HepG2 (cell line): Measurements from ENCODE around the gene ZSWIM5. TPM values are rescaled to one million over a fixed set of nuclear protein-coding genes. Genes with fewer than 3 reads are reported as not detected.

Source experiments
- AGO2 ChIP-seq: fragments of 200-400 bp; formaldehyde crosslinking; optimal IDR thresholded peaks from 2 replicates; pipeline ENCODE3; 2017; ENCODE audit warnings: mild to moderate bottlenecking, low read depth, low read length, moderate library complexity
- AHDC1 ChIP-seq: sonication (generic); formaldehyde crosslinking; IDR thresholded peaks from 2 replicates; pipeline ENCODE4 v1.5.1; 2020; ENCODE audit warnings: mild to moderate bottlenecking, missing genetic modification reagents, borderline replicate concordance
- BORCS8-MEF2B ChIP-seq: sonication (generic); formaldehyde crosslinking; IDR thresholded peaks from 2 replicates; pipeline ENCODE4 v1.8.0; 2022; ENCODE audit warnings: mild to moderate bottlenecking, missing genetic modification reagents
- DNMT3B ChIP-seq: conservative IDR thresholded peaks from 2 replicates; pipeline ENCODE4 v1.6.1; 2016; ENCODE audit warnings: missing biosample characterization, control low read depth
- IKZF4 ChIP-seq: sonication (generic); formaldehyde crosslinking; IDR thresholded peaks from 2 replicates; pipeline ENCODE4 v1.5.1; 2020; ENCODE audit warnings: borderline replicate concordance, mild to moderate bottlenecking, low read depth, missing genetic modification reagents; ENCODE audit errors: not compliant biosample characterization
- JUND ChIP-seq: sonication (generic); formaldehyde crosslinking; IDR thresholded peaks from 2 replicates; pipeline ENCODE4 v1.8.0; 2022; ENCODE audit warnings: mild to moderate bottlenecking, missing genetic modification reagents
- KAT7 ChIP-seq: IDR thresholded peaks from 2 replicates; pipeline ENCODE4 v1.6.1; 2018; ENCODE audit warnings: borderline replicate concordance, missing compliant biosample characterization
- KDM3A ChIP-seq: IDR thresholded peaks from 2 replicates; pipeline ENCODE4 v1.6.1; 2018; ENCODE audit warnings: low read depth, missing compliant biosample characterization
- KMT2A ChIP-seq: sonication (generic); formaldehyde crosslinking; IDR thresholded peaks from 2 replicates; pipeline ENCODE4 v1.4.0; 2020; ENCODE audit warnings: missing genetic modification reagents
- NR2F2 ChIP-seq: IDR thresholded peaks from 2 replicates; pipeline ENCODE4 v1.6.1; 2012; ENCODE audit warnings: low read depth, inconsistent platforms, borderline replicate concordance
- PCBP2 ChIP-seq: fragments of 200-400 bp; formaldehyde crosslinking; optimal IDR thresholded peaks from 2 replicates; pipeline ENCODE3; 2018; ENCODE audit warnings: low read length, low read depth; ENCODE audit not compliant: poor library complexity, severe bottlenecking
- PPARG ChIP-seq: conservative IDR thresholded peaks from 2 replicates; pipeline ENCODE4 v1.6.1; 2016; ENCODE audit warnings: missing biosample characterization, missing genetic modification reagents
- SAP130 ChIP-seq: IDR thresholded peaks from 2 replicates; pipeline ENCODE4 v1.6.1; 2016; ENCODE audit warnings: low read depth
- SOX13 ChIP-seq, 3 experiments: fragments of 450-650 bp in 1 of 3; sonication (generic) in 1 of 3; formaldehyde crosslinking in 1 of 3; IDR thresholded peaks in 2 of 3; conservative IDR thresholded peaks in 1 of 3; 2 replicates each; pipeline versions ENCODE4 v1.5.0 to v1.6.1; 2016 to 2020; ENCODE audit warnings: antibody characterized with exemption in 1 of 3, mild to moderate bottlenecking in 1 of 3, missing compliant biosample characterization in 1 of 3, missing genetic modification reagents in 1 of 3, moderate library complexity in 1 of 3
- SP2 ChIP-seq: sonication (generic); formaldehyde crosslinking; IDR thresholded peaks from 2 replicates; pipeline ENCODE4 v1.5.1; 2020; ENCODE audit warnings: mild to moderate bottlenecking, missing genetic modification reagents
- TOE1 ChIP-seq: sonication (generic); formaldehyde crosslinking; IDR thresholded peaks from 2 replicates; pipeline ENCODE4 v1.4.0; 2020; ENCODE audit warnings: mild to moderate bottlenecking, missing genetic modification reagents
- ZNF430 ChIP-seq: sonication (generic); formaldehyde crosslinking; IDR thresholded peaks from 2 replicates; pipeline ENCODE4 v1.9.0; 2021; ENCODE audit warnings: mild to moderate bottlenecking, missing genetic modification reagents
- ZNF564 ChIP-seq: sonication (generic); formaldehyde crosslinking; IDR thresholded peaks from 2 replicates; pipeline ENCODE4 v1.8.1; 2023; ENCODE audit warnings: mild to moderate bottlenecking, missing genetic modification reagents
- ZNF782 ChIP-seq: sonication (generic); formaldehyde crosslinking; IDR thresholded peaks from 2 replicates; pipeline ENCODE4 v1.4.0; 2020; ENCODE audit warnings: missing genetic modification reagents, mild to moderate bottlenecking, borderline replicate concordance
- polyA plus RNA-seq, 8 experiments: library from polyadenylated mRNA; depleted of rRNA in 3 of 8; stranded (reverse) in 7 of 8; unstranded in 1 of 8; fragments of >200 nt; fragmentation: Illumina TruSeq in 4 of 8; extraction: Trizol in 4 of 8; gene quantifications; 2 replicates each; pipeline versions ENCODE4 v1.2.1 to v1.2.3, GENCODE V29; 2011 to 2016; ENCODE audit warnings: low read depth in 4 of 8, missing spikeins in 1 of 8, mixed read lengths in 1 of 8; ENCODE audit not compliant: insufficient read depth in 1 of 8
- total RNA-seq, 5 experiments: library from RNA; depleted of rRNA; stranded (reverse); fragments of >200 nt; fragmentation: Illumina TruSeq; extraction: Trizol; gene quantifications; 2 replicates each; pipeline ENCODE4 v1.2.3, GENCODE V29; 2016; ENCODE audit warnings: low read depth in 1 of 5
- TF ChIP-seq, protein P1 (sequence below): sonication (generic); formaldehyde crosslinking; IDR thresholded peaks from 2 replicates; pipeline ENCODE4 v1.4.0; 2020; ENCODE audit warnings: missing genetic modification reagents, mild to moderate bottlenecking, borderline replicate concordance
- TF ChIP-seq, protein P2 (sequence below): sonication (generic); IDR thresholded peaks from 2 replicates; pipeline ENCODE4 v1.6.1; 2016; ENCODE audit warnings: low read depth, borderline replicate concordance

Gene ZSWIM5
- total and polyA plus RNA-seq, 2 of the 13 experiments (the other 11 are each of a cell fraction or from before 2014, with no cell fraction given) = 11.0 to 20.6 TPM

GRCh38 chr1:45134461-45134873, 71.9 kb downstream of the ZSWIM5 start (continued):
- no peak for TF ChIP-seq PCBP2
- TF ChIP-seq KMT2A = peak; percentile 44; the same call in 1 of the 2 replicates
- TF ChIP-seq BORCS8-MEF2B (CRISPR knock-in tag) = no peak
- TF ChIP-seq AHDC1 (CRISPR knock-in tag) = peak; percentile 97; the same call in 1 of the 2 replicates
- no peak for TF ChIP-seq DNMT3B
- peak; percentile 59; the same call in 1 of the 2 replicates for TF ChIP-seq KDM3A (CRISPR knock-in tag)
- peak; percentile 58 for TF ChIP-seq IKZF4 (CRISPR knock-in tag)
- no peak for TF ChIP-seq JUND
- TF ChIP-seq, protein P1, sequence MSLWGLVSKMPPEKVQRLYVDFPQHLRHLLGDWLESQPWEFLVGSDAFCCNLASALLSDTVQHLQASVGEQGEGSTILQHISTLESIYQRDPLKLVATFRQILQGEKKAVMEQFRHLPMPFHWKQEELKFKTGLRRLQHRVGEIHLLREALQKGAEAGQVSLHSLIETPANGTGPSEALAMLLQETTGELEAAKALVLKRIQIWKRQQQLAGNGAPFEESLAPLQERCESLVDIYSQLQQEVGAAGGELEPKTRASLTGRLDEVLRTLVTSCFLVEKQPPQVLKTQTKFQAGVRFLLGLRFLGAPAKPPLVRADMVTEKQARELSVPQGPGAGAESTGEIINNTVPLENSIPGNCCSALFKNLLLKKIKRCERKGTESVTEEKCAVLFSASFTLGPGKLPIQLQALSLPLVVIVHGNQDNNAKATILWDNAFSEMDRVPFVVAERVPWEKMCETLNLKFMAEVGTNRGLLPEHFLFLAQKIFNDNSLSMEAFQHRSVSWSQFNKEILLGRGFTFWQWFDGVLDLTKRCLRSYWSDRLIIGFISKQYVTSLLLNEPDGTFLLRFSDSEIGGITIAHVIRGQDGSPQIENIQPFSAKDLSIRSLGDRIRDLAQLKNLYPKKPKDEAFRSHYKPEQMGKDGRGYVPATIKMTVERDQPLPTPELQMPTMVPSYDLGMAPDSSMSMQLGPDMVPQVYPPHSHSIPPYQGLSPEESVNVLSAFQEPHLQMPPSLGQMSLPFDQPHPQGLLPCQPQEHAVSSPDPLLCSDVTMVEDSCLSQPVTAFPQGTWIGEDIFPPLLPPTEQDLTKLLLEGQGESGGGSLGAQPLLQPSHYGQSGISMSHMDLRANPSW = peak; percentile 68; the same call in 1 of the 2 replicates
- TF ChIP-seq ZNF564 (CRISPR knock-in tag) = 0 out of 2 replicates have a peak, but pooled peaks have one; percentile 42
- TF ChIP-seq ZNF782 (CRISPR knock-in tag) = no peak
- TF ChIP-seq ZNF430 (CRISPR knock-in tag) = 0 out of 2 replicates have a peak, but pooled peaks have one; percentile 36
- peak; percentile 98 for TF ChIP-seq PPARG (CRISPR knock-in tag)
- no peak for TF ChIP-seq AGO2
- no peak for TF ChIP-seq KAT7
- peak; percentile 71 for TF ChIP-seq NR2F2
- no peak for TF ChIP-seq SOX13 (IDR thresholded peaks at IDR 0.05)
- peak in 1 of 2 experiments; percentile 87; a peak in 2 of 4 replicates for TF ChIP-seq SOX13 (CRISPR knock-in tag; conservative IDR thresholded peaks at IDR 0.05 in 1 of 2, IDR thresholded peaks at IDR 0.05 in 1 of 2)
- 0 out of 2 replicates have a peak, but pooled peaks have one; percentile 34 for TF ChIP-seq TOE1 (CRISPR knock-in tag)
- TF ChIP-seq SAP130 (CRISPR knock-in tag) = peak; percentile 83
- TF ChIP-seq, protein P2, sequence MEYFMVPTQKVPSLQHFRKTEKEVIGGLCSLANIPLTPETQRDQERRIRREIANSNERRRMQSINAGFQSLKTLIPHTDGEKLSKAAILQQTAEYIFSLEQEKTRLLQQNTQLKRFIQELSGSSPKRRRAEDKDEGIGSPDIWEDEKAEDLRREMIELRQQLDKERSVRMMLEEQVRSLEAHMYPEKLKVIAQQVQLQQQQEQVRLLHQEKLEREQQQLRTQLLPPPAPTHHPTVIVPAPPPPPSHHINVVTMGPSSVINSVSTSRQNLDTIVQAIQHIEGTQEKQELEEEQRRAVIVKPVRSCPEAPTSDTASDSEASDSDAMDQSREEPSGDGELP = no peak
- no peak for TF ChIP-seq SP2 (CRISPR knock-in tag)
